Urinary bladder (tissue), 4 donors: ENCODE measurements around the gene FCGR2B. TPM values are rescaled to one million over a fixed set of nuclear protein-coding genes. Genes with fewer than 3 reads are reported as not detected.

Source experiments
- DNase-seq: peaks from one replicate; pipeline ENCODE4 v3.0.0-alpha.2; 2015; ENCODE audit errors: extremely low spot score
- H3K27ac ChIP-seq: one replicate; pipeline ENCODE4 v1.5.1; 2013; ENCODE audit warnings: low read depth, mild to moderate bottlenecking, moderate library complexity
- H3K36me3 ChIP-seq: one replicate; pipeline ENCODE4 v1.6.1; 2013; ENCODE audit warnings: mild to moderate bottlenecking, moderate library complexity; ENCODE audit not compliant: insufficient read depth
- H3K4me1 ChIP-seq: one replicate; pipeline ENCODE4 v1.6.1; 2013; ENCODE audit warnings: mild to moderate bottlenecking, moderate library complexity; ENCODE audit not compliant: insufficient read depth
- H3K4me3 ChIP-seq: one replicate; pipeline ENCODE4 v1.5.1; 2013; ENCODE audit warnings: low read depth, low read length
- WGBS: extraction: QIAGEN DNeasy Blood & Tissue Kit; methylation state at CpG from one replicate; pipeline ENCODE4 v1.1.7; 2013; 5-methylcytosine and 5-hydroxymethylcytosine counted together
- polyA plus RNA-seq: library from polyadenylated mRNA; stranded (reverse); fragments of 200-250 nt; gene quantifications from one replicate; pipeline ENCODE4 v1.2.3, GENCODE V29; 2013
- total RNA-seq: library from RNA; depleted of rRNA; stranded (reverse); fragments of >200 nt; gene quantifications from one replicate; pipeline ENCODE4 v1.2.3, GENCODE V29; 2014
- donor health status: healthy with polysubstance abuse.
- donor health status: healthy.

FCGR2B gene
- total and polyA plus RNA-seq, 2 donors = 3.4 to 25.3 TPM

GRCh38 chr1:161705537-161705936 is 42.6 kb downstream of the FCGR2B start:
- WGBS = 77% methylated on average over 4 of the region's 4 CpGs
- Histone ChIP-seq H3K36me3 (no peaks in the 10 kb centered on the region), H3K4me3 (no peak overlapping the region), H3K27ac (no peak overlapping the region), H3K4me1 (no peaks in the 10 kb centered on the region)
- DNase-seq = no peak

- WGBS = 74% methylated on average over 3 of the region's 3 CpGs
- DNase-seq = no peak
- H3K4me3 ChIP-seq = no peak overlapping the region
- H3K36me3 ChIP-seq = no peaks in the 10 kb centered on the region
- no peaks in the 10 kb centered on the region for H3K4me1 ChIP-seq
- H3K27ac ChIP-seq = no peak overlapping the region
Measured at GRCh38 chr1:161706113-161706481, 43.2 kb downstream of the FCGR2B start.

- Histone ChIP-seq H3K36me3 (no peaks in the 10 kb centered on the region), H3K4me1 (no peaks in the 10 kb centered on the region), H3K27ac (no peak within 1 kb of the TSS), H3K4me3 (no peak within 1 kb of the TSS)
- DNase-seq = no peak
- WGBS = 40% methylated on average over 4 of the region's 4 CpGs
Measured at GRCh38 chr1:161706482-161707347, 43.8 kb downstream of the FCGR2B start, which contains the start of gene FCRLA. Gene FCRLA, plus strand, starts transcription at chr1:161707229. Its CDS starts 36 bp downstream, at chr1:161707265.

- Histone ChIP-seq H3K4me1 (no peaks in the 10 kb centered on the region), H3K36me3 (no peaks in the 10 kb centered on the region), H3K27ac (no peak overlapping the region), H3K4me3 (no peak overlapping the region)
- DNase-seq = no peak
- WGBS = 94% methylated on average over 2 of the region's 2 CpGs
Measured at GRCh38 chr1:161707503-161707902, 44.6 kb downstream of the FCGR2B start.

- no peak overlapping the region for H3K27ac ChIP-seq
- no peaks in the 10 kb centered on the region for H3K36me3 ChIP-seq
- H3K4me3 ChIP-seq = no peak overlapping the region
- no peak for DNase-seq
- H3K4me1 ChIP-seq = no peaks in the 10 kb centered on the region
- 70% methylated on average over 4 of the region's 4 CpGs for WGBS
Measured at GRCh38 chr1:161709373-161709772, 46.4 kb downstream of the FCGR2B start.

GRCh38 chr1:161710560-161710959 is 47.6 kb downstream of the FCGR2B start:
- no peak for DNase-seq
- Histone ChIP-seq H3K27ac (no peak overlapping the region), H3K36me3 (no peaks in the 10 kb centered on the region), H3K4me3 (no peak overlapping the region), H3K4me1 (no peaks in the 10 kb centered on the region)
- 80% methylated on average over 4 of the region's 4 CpGs for WGBS

- no peak overlapping the region for H3K4me3 ChIP-seq
- no peak for DNase-seq
- no peak overlapping the region for H3K27ac ChIP-seq
- no peaks in the 10 kb centered on the region for H3K4me1 ChIP-seq
- no peaks in the 10 kb centered on the region for H3K36me3 ChIP-seq
- whole genome bisulfite sequencing = 68% methylated on average over 8 of the region's 8 CpGs
Measured at GRCh38 chr1:161718559-161719324, 55.8 kb downstream of the FCGR2B start.

- Histone ChIP-seq H3K4me1 (no peaks in the 10 kb centered on the region), H3K27ac (no peak overlapping the region), H3K36me3 (no peaks in the 10 kb centered on the region), H3K4me3 (no peak overlapping the region)
- WGBS = 100% methylated on average over 1 of the region's 1 CpG
- DNase-seq = no peak
Measured at GRCh38 chr1:161719325-161719611, 56.3 kb downstream of the FCGR2B start.

- no peak for DNase-seq
- no peaks in the 10 kb centered on the region for H3K4me1 ChIP-seq
- H3K36me3 ChIP-seq = no peaks in the 10 kb centered on the region
- WGBS = 72% methylated on average over 1 of the region's 1 CpG
- no peak overlapping the region for H3K27ac ChIP-seq
- no peak overlapping the region for H3K4me3 ChIP-seq
Measured at GRCh38 chr1:161720422-161720821, 57.5 kb downstream of the FCGR2B start.

- H3K27ac ChIP-seq = no peak within 1 kb of the TSS
- DNase-seq = no peak
- peaks cover 2% of the 10 kb centered on the region for H3K4me1 ChIP-seq
- WGBS = 33% methylated on average over 4 of the region's 4 CpGs
- H3K36me3 ChIP-seq = no peaks in the 10 kb centered on the region
- H3K4me3 ChIP-seq = no peak within 1 kb of the TSS
Measured at GRCh38 chr1:161720956-161721737, 58.2 kb downstream of the FCGR2B start, which contains the start of gene FCRLB. Gene FCRLB, plus strand, starts transcription at chr1:161721544. Its CDS starts 1,129 bp downstream, at chr1:161722673.

- 62% methylated on average over 8 of the region's 8 CpGs for WGBS
Measured at GRCh38 chr1:161721738-161722343, 58.9 kb downstream of the FCGR2B start.

GRCh38 chr1:161722406-161722805 is 59.5 kb downstream of the FCGR2B start:
- H3K27ac ChIP-seq = no peak overlapping the region
- no peak for DNase-seq
- no peaks in the 10 kb centered on the region for H3K36me3 ChIP-seq
- peaks cover 2% of the 10 kb centered on the region for H3K4me1 ChIP-seq
- 98% methylated on average over 1 of the region's 1 CpG for whole genome bisulfite sequencing
- H3K4me3 ChIP-seq = no peak overlapping the region

More at GRCh38 chr1:161721738-161722343, 58.9 kb downstream of the FCGR2B start:
- Histone ChIP-seq H3K27ac (no peak overlapping the region), H3K36me3 (no peaks in the 10 kb centered on the region), H3K4me3 (no peak overlapping the region), H3K4me1 (peaks cover 2% of the 10 kb centered on the region)
- no peak for DNase-seq

GRCh38 chr1:161723459-161724141 is 60.7 kb downstream of the FCGR2B start:
- no peak overlapping the region for H3K4me3 ChIP-seq
- H3K4me1 ChIP-seq = peaks cover 2% of the 10 kb centered on the region
- H3K27ac ChIP-seq = no peak overlapping the region
- H3K36me3 ChIP-seq = no peaks in the 10 kb centered on the region
- WGBS = 82% methylated on average over 8 of the region's 8 CpGs
- no peak for DNase-seq
